ENCODE results near the gene AUP1.

DNA sequence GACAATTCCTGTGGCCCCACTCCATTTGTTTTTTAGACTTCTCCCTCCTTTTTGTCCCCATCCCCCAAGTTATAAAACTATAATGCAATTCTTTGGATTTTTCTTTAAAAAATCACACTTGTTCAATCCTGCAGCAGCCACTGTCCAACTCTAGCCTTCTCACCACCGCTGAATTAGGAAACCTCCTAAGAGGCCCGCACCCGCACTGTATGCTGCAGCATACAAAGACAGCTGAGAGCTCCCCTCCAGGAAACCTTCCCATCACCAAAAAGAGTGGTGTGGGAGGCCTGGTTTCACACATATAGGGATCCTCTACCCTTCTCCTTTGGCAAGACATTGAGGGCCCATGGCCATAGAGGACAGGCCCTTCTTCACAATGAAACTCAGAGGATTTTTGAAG, 24.9 kb downstream of the AUP1 start:
- TF ChIP-seq POLR2A (IDR thresholded peaks at IDR 0.05): no peak
- TF ChIP-seq, protein P1, sequence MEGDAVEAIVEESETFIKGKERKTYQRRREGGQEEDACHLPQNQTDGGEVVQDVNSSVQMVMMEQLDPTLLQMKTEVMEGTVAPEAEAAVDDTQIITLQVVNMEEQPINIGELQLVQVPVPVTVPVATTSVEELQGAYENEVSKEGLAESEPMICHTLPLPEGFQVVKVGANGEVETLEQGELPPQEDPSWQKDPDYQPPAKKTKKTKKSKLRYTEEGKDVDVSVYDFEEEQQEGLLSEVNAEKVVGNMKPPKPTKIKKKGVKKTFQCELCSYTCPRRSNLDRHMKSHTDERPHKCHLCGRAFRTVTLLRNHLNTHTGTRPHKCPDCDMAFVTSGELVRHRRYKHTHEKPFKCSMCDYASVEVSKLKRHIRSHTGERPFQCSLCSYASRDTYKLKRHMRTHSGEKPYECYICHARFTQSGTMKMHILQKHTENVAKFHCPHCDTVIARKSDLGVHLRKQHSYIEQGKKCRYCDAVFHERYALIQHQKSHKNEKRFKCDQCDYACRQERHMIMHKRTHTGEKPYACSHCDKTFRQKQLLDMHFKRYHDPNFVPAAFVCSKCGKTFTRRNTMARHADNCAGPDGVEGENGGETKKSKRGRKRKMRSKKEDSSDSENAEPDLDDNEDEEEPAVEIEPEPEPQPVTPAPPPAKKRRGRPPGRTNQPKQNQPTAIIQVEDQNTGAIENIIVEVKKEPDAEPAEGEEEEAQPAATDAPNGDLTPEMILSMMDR (IDR thresholded peaks at IDR 0.05): no peak
